HepG2 (cell line): ENCODE results near the gene VSIG10L2. TPM values are rescaled to one million over a fixed set of nuclear protein-coding genes. Genes with fewer than 3 reads are reported as not detected.
"Not testable (repeated sequence)": the region's sequence is repeated elsewhere in the genome, so short reads cannot be mapped to it uniquely, and the experiment has no call there.

Source experiments
- ATAC-seq: fragments of 200-7000 bp; cut with Tn5 transposase; 3 replicates; pipeline ENCODE4 v1.9.1; 2020; ENCODE audit warnings: mild to moderate bottlenecking, moderate library complexity
- BruUV-seq: library from RNA; stranded (reverse); fragments of 400-500 nt; replicated peaks from 2 replicates; lab custom pipeline; 2021; lab: Mats Ljungman, UMichigan
- CTCF ChIA-PET: fragments of 300-600 bp; formaldehyde crosslinking; extraction: SDS; loops from one replicate; lab custom pipeline; 2021; ENCODE audit warnings: low total read pairs, inconsistent platforms, low intra/inter-chr PET ratio; lab: Yijun Ruan, JAX
- POLR2A ChIA-PET: fragments of 350-600 bp; sonication (Branson Sonifier 250); formaldehyde crosslinking; loops from one replicate; lab custom pipeline; 2020; ENCODE audit warnings: antibody characterized with exemption, inconsistent platforms; lab: Yijun Ruan, JAX
- DNase-seq: peaks from one replicate; pipeline ENCODE4 v3.0.0-alpha.2; 2015; ENCODE audit warnings: low spot score
- FAIRE-seq: peaks from 3 replicates; lab custom pipeline; 2011; peaks lifted over from hg19 to GRCh38; lab: Jason Lieb, UNC
- H2AFZ ChIP-seq: one replicate; pipeline ENCODE4 v1.6.1; 2011; ENCODE audit warnings: low read length, inconsistent platforms
- H3K27ac ChIP-seq: fragments of 300-600 bp; 3 replicates; pipeline ENCODE4 v1.8.0; 2011; ENCODE audit warnings: mixed run types, mild to moderate bottlenecking, mixed read lengths, low read length, inconsistent platforms; ENCODE audit not compliant: insufficient read depth; ENCODE audit errors: extremely low read length
- H3K27me3 ChIP-seq, 2 experiments: fragments of 200-600 bp in 1 of 2; 2 replicates in 1 of 2; 3 replicates in 1 of 2; pipeline versions ENCODE4 v1.6.0 to v1.8.0; 2011; ENCODE audit warnings: low read length in 2 of 2, mild to moderate bottlenecking in 2 of 2, moderate library complexity in 2 of 2, inconsistent platforms in 1 of 2; ENCODE audit not compliant: insufficient read depth in 2 of 2, control insufficient read depth in 1 of 2
- H3K36me3 ChIP-seq, 2 experiments: fragments of 200-600 bp in 1 of 2; replicated peaks in 1 of 2; 2 replicates in 1 of 2; 3 replicates in 1 of 2; pipeline versions ENCODE4 v1.5.1 to v1.8.0; 2011; ENCODE audit warnings: low read length in 2 of 2, inconsistent platforms in 1 of 2; ENCODE audit not compliant: insufficient read depth in 2 of 2, control insufficient read depth in 1 of 2
- H3K4me1 ChIP-seq: 2 replicates; pipeline ENCODE4 v1.5.1; 2012; ENCODE audit warnings: low read length, inconsistent platforms; ENCODE audit not compliant: insufficient read depth
- H3K4me2 ChIP-seq: 2 replicates; pipeline ENCODE4 v1.6.0; 2011; ENCODE audit warnings: low read depth, low read length, inconsistent platforms
- H3K4me3 ChIP-seq, 3 experiments: fragments of 200-600 bp in 1 of 3; sonication (generic), shearing (Covaris generic) in 1 of 3; replicated peaks in 1 of 3; 2 replicates each; pipeline ENCODE4 v1.5.1; 2011 to 2016; ENCODE audit warnings: low read length in 3 of 3, inconsistent platforms in 2 of 3, low read depth in 2 of 3, mild to moderate bottlenecking in 2 of 3, control low read depth in 1 of 3, mixed read lengths in 1 of 3; ENCODE audit not compliant: insufficient read depth in 1 of 3
- H3K79me2 ChIP-seq: one replicate; pipeline ENCODE4 v1.6.1; 2011; ENCODE audit warnings: low read length, inconsistent platforms; ENCODE audit not compliant: insufficient read depth
- H3K9ac ChIP-seq: 2 replicates; pipeline ENCODE4 v1.6.0; 2011; ENCODE audit warnings: mild to moderate bottlenecking, low read depth, low read length, inconsistent platforms; ENCODE audit not compliant: insufficient read depth
- H3K9me3 ChIP-seq: 2 replicates; pipeline ENCODE4 v1.5.1; 2012; ENCODE audit warnings: mild to moderate bottlenecking, low read length
- H4K20me1 ChIP-seq: 2 replicates; pipeline ENCODE4 v1.6.0; 2011; ENCODE audit warnings: inconsistent platforms, mild to moderate bottlenecking, low read length, moderate library complexity; ENCODE audit not compliant: insufficient read depth
- ADNP ChIP-seq: sonication (generic); formaldehyde crosslinking; IDR thresholded peaks from 2 replicates; pipeline ENCODE4 v1.4.0; 2020; ENCODE audit warnings: missing genetic modification reagents
- DNMT3B ChIP-seq: conservative IDR thresholded peaks from 2 replicates; pipeline ENCODE4 v1.6.1; 2016; ENCODE audit warnings: missing biosample characterization, control low read depth
- ETV5 ChIP-seq: IDR thresholded peaks from 2 replicates; pipeline ENCODE4 v1.6.1; 2018; ENCODE audit warnings: missing biosample characterization, missing genetic modification reagents, inconsistent platforms, borderline replicate concordance
- HNRNPUL1 ChIP-seq: fragments of 200-400 bp; formaldehyde crosslinking; IDR thresholded peaks from 2 replicates; pipeline ENCODE4 v1.6.1; 2017; ENCODE audit warnings: low read depth, mild to moderate bottlenecking, low read length, moderate library complexity
- HOXA5 ChIP-seq: sonication (generic); formaldehyde crosslinking; IDR thresholded peaks from 2 replicates; pipeline ENCODE4 v1.4.0; 2020; ENCODE audit warnings: missing genetic modification reagents
- TRIM24 ChIP-seq: sonication (generic); formaldehyde crosslinking; IDR thresholded peaks from 2 replicates; pipeline ENCODE4 v1.8.0; 2022; ENCODE audit warnings: mild to moderate bottlenecking, missing genetic modification reagents
- ZNF12 ChIP-seq: sonication (generic); formaldehyde crosslinking; IDR thresholded peaks from 2 replicates; pipeline ENCODE4 v1.5.0; 2020; ENCODE audit warnings: missing genetic modification reagents
- ZNF232 ChIP-seq: sonication (generic); formaldehyde crosslinking; IDR thresholded peaks from 2 replicates; pipeline ENCODE4 v1.4.0; 2020; ENCODE audit warnings: missing genetic modification reagents, borderline replicate concordance
- ZNF276 ChIP-seq: sonication (generic); formaldehyde crosslinking; IDR thresholded peaks from 2 replicates; pipeline ENCODE4 v1.4.0; 2020; ENCODE audit warnings: mild to moderate bottlenecking, low read depth, missing genetic modification reagents
- ZNF30 ChIP-seq: sonication (generic); formaldehyde crosslinking; IDR thresholded peaks from 2 replicates; pipeline ENCODE4 v1.5.0; 2020; ENCODE audit warnings: mild to moderate bottlenecking, missing genetic modification reagents
- ZNF468 ChIP-seq: sonication (generic); formaldehyde crosslinking; IDR thresholded peaks from 2 replicates; pipeline ENCODE4 v1.8.0; 2022; ENCODE audit warnings: mild to moderate bottlenecking, moderate library complexity, missing genetic modification reagents
- ZNF709 ChIP-seq: sonication (generic); formaldehyde crosslinking; IDR thresholded peaks from 2 replicates; pipeline ENCODE4 v1.5.0; 2020; ENCODE audit warnings: mild to moderate bottlenecking, missing genetic modification reagents
- ZNF768 ChIP-seq: sonication (generic); formaldehyde crosslinking; IDR thresholded peaks from 2 replicates; pipeline ENCODE4 v1.4.0; 2020; ENCODE audit warnings: missing genetic modification reagents
- WGBS: methylation state at CpG from one replicate; pipeline ENCODE4 v1.1.6; 2017; ENCODE audit warnings: low lambda C conversion rate; 5-methylcytosine and 5-hydroxymethylcytosine counted together
- in situ Hi-C: cut with HindIII; loops from 2 replicates; pipeline ENCODE4 v1.10.0; 2017; ENCODE audit warnings: low pct_unique_long_range_greater_than_20kb; ENCODE audit not compliant: extremely low pct_ligation_motif_present
- intact Hi-C: fragments of 100-400 bp; cut with micrococcal nuclease; formaldehyde crosslinking; loops from one replicate; pipeline ENCODE4 v1.10.0; 2022; ENCODE audit not compliant: unreplicated experiment
- polyA plus RNA-seq, 8 experiments: library from polyadenylated mRNA; depleted of rRNA in 3 of 8; stranded (reverse) in 7 of 8; unstranded in 1 of 8; fragments of >200 nt; fragmentation: Illumina TruSeq in 4 of 8; extraction: Trizol in 4 of 8; gene quantifications; 2 replicates each; pipeline versions ENCODE4 v1.2.1 to v1.2.3, GENCODE V29; 2011 to 2016; ENCODE audit warnings: low read depth in 4 of 8, missing spikeins in 1 of 8, mixed read lengths in 1 of 8; ENCODE audit not compliant: insufficient read depth in 1 of 8
- total RNA-seq, 5 experiments: library from RNA; depleted of rRNA; stranded (reverse); fragments of >200 nt; fragmentation: Illumina TruSeq; extraction: Trizol; gene quantifications; 2 replicates each; pipeline ENCODE4 v1.2.3, GENCODE V29; 2016; ENCODE audit warnings: low read depth in 1 of 5
- TF ChIP-seq, protein P1 (sequence below): sonication (generic); formaldehyde crosslinking; IDR thresholded peaks from 2 replicates; pipeline ENCODE4 v1.4.0; 2020; ENCODE audit warnings: missing genetic modification reagents, mild to moderate bottlenecking, borderline replicate concordance

Gene VSIG10L2
- total and polyA plus RNA-seq, 2 of the 13 experiments (the other 11 are each of a cell fraction or from before 2014, with no cell fraction given): 0.21 TPM; not detected in 1

- Histone ChIP-seq H3K9ac (no peak overlapping the region), H3K27me3 (peaks cover 0 to 4% of the 10 kb centered on the region in 2 experiments; a peak in 2 of 5 replicates), H3K79me2 (no peaks in the 10 kb centered on the region), H3K4me2 (no peak overlapping the region), H3K27ac (no peak overlapping the region), H2AFZ (no peak overlapping the region), H4K20me1 (no peaks in the 10 kb centered on the region), H3K36me3 (no peaks in the 10 kb centered on the region), H3K4me3 (no peak overlapping the region), H3K4me1 (no peaks in the 10 kb centered on the region), H3K9me3 (no peaks in the 10 kb centered on the region)
- CTCF ChIA-PET: interaction anchor here (0.7 kb wide), 1 partner anchor 36 kb away, joined by 3 read pairs; no protein-coding TSS in a partner anchor
- no TSS peak for BruUV-seq
- in situ Hi-C loops (no loop called here), intact Hi-C loops (no loop called here)
- POLR2A ChIA-PET: no interaction called here
- WGBS: 16% methylated on average over 8 of the region's 8 CpGs
- TF ChIP-seq HNRNPUL1 (no peak), ZNF709 (CRISPR knock-in tag) (no peak), ZNF30 (CRISPR knock-in tag) (no peak), ZNF468 (CRISPR knock-in tag) (no peak), ZNF276 (no peak), ETV5 (CRISPR knock-in tag) (no peak), HOXA5 (CRISPR knock-in tag) (no peak), ZNF232 (CRISPR knock-in tag) (no peak), ADNP (CRISPR knock-in tag) (no peak), DNMT3B (CRISPR knock-in tag) (no peak), TRIM24 (no peak), ZNF768 (CRISPR knock-in tag) (no peak), ZNF12 (CRISPR knock-in tag) (no peak)
- TF ChIP-seq, protein P1, sequence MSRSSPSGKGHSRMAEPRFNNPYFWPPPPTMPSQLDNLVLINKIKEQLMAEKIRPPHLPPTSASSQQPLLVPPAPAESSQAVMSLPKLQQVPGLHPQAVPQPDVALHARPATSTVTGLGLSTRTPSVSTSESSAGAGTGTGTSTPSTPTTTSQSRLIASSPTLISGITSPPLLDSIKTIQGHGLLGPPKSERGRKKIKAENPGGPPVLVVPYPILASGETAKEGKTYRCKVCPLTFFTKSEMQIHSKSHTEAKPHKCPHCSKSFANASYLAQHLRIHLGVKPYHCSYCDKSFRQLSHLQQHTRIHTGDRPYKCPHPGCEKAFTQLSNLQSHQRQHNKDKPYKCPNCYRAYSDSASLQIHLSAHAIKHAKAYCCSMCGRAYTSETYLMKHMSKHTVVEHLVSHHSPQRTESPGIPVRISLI (CRISPR knock-in tag): no peak
- no peak for FAIRE-seq
- no peak for ATAC-seq
- DNase-seq: no peak
Observed at GRCh38 chr11:125910226-125910849, 35.5 kb upstream of the VSIG10L2 start.

- H3K36me3 ChIP-seq, DNase-seq, H3K79me2 ChIP-seq, H3K4me2 ChIP-seq, BruUV-seq, CTCF ChIA-PET, FAIRE-seq, H4K20me1 ChIP-seq, intact Hi-C loops, H3K9me3 ChIP-seq, H2AFZ ChIP-seq, H3K4me3 ChIP-seq, POLR2A ChIA-PET, in situ Hi-C loops, H3K27ac ChIP-seq, ATAC-seq, H3K9ac ChIP-seq: not testable (repeated sequence)
- 29% methylated on average over 3 of the region's 3 CpGs for WGBS
- H3K4me1 ChIP-seq: peaks cover 18% of the 10 kb centered on the region
- H3K27me3 ChIP-seq: peaks cover 0 to 16% of the 10 kb centered on the region in 2 experiments; a peak in 2 of 5 replicates
Observed at GRCh38 chr11:125914601-125915000, 31.2 kb upstream of the VSIG10L2 start.
